CD14-positive monocyte (primary cell): ENCODE results near the gene ZRANB3. TPM values are rescaled to one million over a fixed set of nuclear protein-coding genes. Genes with fewer than 3 reads are reported as not detected.

Experiments
- DNase-seq, 3 donors: peaks; one replicate each; pipeline ENCODE4 v3.0.0-alpha.2; 2011 to 2022
- H2AFZ ChIP-seq: 2 replicates; pipeline ENCODE4 v1.6.0; 2012; ENCODE audit warnings: mild to moderate bottlenecking, low read depth, low read length, inconsistent platforms; ENCODE audit not compliant: insufficient read depth, poor library complexity, severe bottlenecking
- H3K27ac ChIP-seq, 2 donors: 1 replicate in 1 of 2; 2 replicates in 1 of 2; pipeline ENCODE4 v1.5.1; 2012 to 2013; ENCODE audit warnings: low read length in 2 of 2, control low read depth in 1 of 2, inconsistent platforms in 1 of 2, low read depth in 1 of 2, mild to moderate bottlenecking in 1 of 2
- H3K27me3 ChIP-seq, 2 donors: one replicate each; pipeline versions ENCODE4 v1.6.0 to v1.6.1; 2011 to 2013; ENCODE audit warnings: low read length in 2 of 2; ENCODE audit not compliant: control insufficient read depth in 2 of 2, insufficient read depth in 2 of 2
- H3K36me3 ChIP-seq, 2 donors: replicated peaks in 1 of 2; 1 replicate in 1 of 2; 2 replicates in 1 of 2; pipeline versions ENCODE4 v1.5.1 to v1.6.1; 2012 to 2013; ENCODE audit warnings: low read length in 2 of 2, control low read depth in 1 of 2, inconsistent platforms in 1 of 2, mild to moderate bottlenecking in 1 of 2; ENCODE audit not compliant: insufficient read depth in 2 of 2, control insufficient read depth in 1 of 2
- H3K4me1 ChIP-seq, 2 donors: 1 replicate in 1 of 2; 2 replicates in 1 of 2; pipeline versions ENCODE4 v1.5.1 to v1.6.1; 2012 to 2013; ENCODE audit warnings: low read length in 2 of 2, control low read depth in 1 of 2, inconsistent platforms in 1 of 2, mild to moderate bottlenecking in 1 of 2, moderate library complexity in 1 of 2; ENCODE audit not compliant: insufficient read depth in 2 of 2, control insufficient read depth in 1 of 2
- H3K4me2 ChIP-seq: replicated peaks from 2 replicates; pipeline ENCODE3; 2012; ENCODE audit warnings: low read length, moderate library complexity, mild to moderate bottlenecking; ENCODE audit not compliant: poor library complexity, severe bottlenecking; ENCODE audit errors: extremely low read depth
- H3K4me3 ChIP-seq, 3 experiments: fragments of 200-600 bp in 1 of 3; sonication (generic) in 1 of 3; replicated peaks in 1 of 3; 1 replicate in 2 of 3; 2 replicates in 1 of 3; pipeline ENCODE4 v1.5.1; 2011 to 2013; ENCODE audit warnings: low read length in 3 of 3, mild to moderate bottlenecking in 3 of 3, control low read depth in 2 of 3, low read depth in 2 of 3, inconsistent platforms in 1 of 3, moderate library complexity in 1 of 3
- H3K79me2 ChIP-seq: 2 replicates; pipeline ENCODE4 v1.6.0; 2012; ENCODE audit warnings: mild to moderate bottlenecking, control low read depth, inconsistent platforms, low read length, moderate library complexity; ENCODE audit not compliant: insufficient read depth
- H3K9ac ChIP-seq: 2 replicates; pipeline ENCODE4 v1.6.0; 2017; ENCODE audit warnings: low read length, mild to moderate bottlenecking; ENCODE audit not compliant: insufficient read depth, poor library complexity, severe bottlenecking
- H3K9me3 ChIP-seq, 2 donors: replicated peaks in 1 of 2; 1 replicate in 1 of 2; 2 replicates in 1 of 2; pipeline versions ENCODE4 v1.5.1 to v1.6.1; 2012 to 2013; ENCODE audit warnings: low read length in 2 of 2, control low read depth in 1 of 2; ENCODE audit not compliant: control insufficient read depth in 1 of 2, insufficient read depth in 1 of 2
- H4K20me1 ChIP-seq: 2 replicates; pipeline ENCODE4 v1.6.0; 2012; ENCODE audit warnings: mild to moderate bottlenecking, low read length, control low read depth, moderate library complexity; ENCODE audit not compliant: insufficient read depth
- H3K27ac Mint-ChIP-seq, 7 donors: one replicate each; pipeline ENCODE4 v1.8.0; 2020; ENCODE audit warnings: mild to moderate bottlenecking in 7 of 7, mixed read lengths in 7 of 7, moderate library complexity in 6 of 7, inconsistent platforms in 2 of 7
- H3K27me3 Mint-ChIP-seq, 3 donors: one replicate each; pipeline ENCODE4 v1.8.0; 2021 to 2022; ENCODE audit warnings: low read depth in 3 of 3, mild to moderate bottlenecking in 3 of 3, mixed read lengths in 3 of 3, moderate library complexity in 3 of 3, inconsistent platforms in 1 of 3
- H3K36me3 Mint-ChIP-seq, 2 donors: one replicate each; pipeline ENCODE4 v1.8.0; 2020; ENCODE audit warnings: mixed read lengths in 2 of 2, inconsistent platforms in 1 of 2, mild to moderate bottlenecking in 1 of 2
- H3K4me1 Mint-ChIP-seq: one replicate; pipeline ENCODE4 v1.8.0; 2020; ENCODE audit warnings: mild to moderate bottlenecking, mixed read lengths
- H3K4me3 Mint-ChIP-seq, 2 donors: one replicate each; pipeline ENCODE4 v1.8.0; 2020; ENCODE audit warnings: mild to moderate bottlenecking in 2 of 2, mixed read lengths in 2 of 2, moderate library complexity in 1 of 2
- H3K9me3 Mint-ChIP-seq, 7 donors: one replicate each; pipeline ENCODE4 v1.8.0; 2020 to 2022; ENCODE audit warnings: mixed read lengths in 7 of 7, mild to moderate bottlenecking in 6 of 7, moderate library complexity in 6 of 7, inconsistent platforms in 2 of 7
- WGBS: methylation state at CpG from one replicate; pipeline ENCODE4 v1.1.5; 2013; ENCODE audit warnings: missing lambda C conversion rate; ENCODE audit not compliant: insufficient coverage; 5-methylcytosine and 5-hydroxymethylcytosine counted together
- intact Hi-C, 2 donors: fragments of 100-400 bp; cut with micrococcal nuclease; formaldehyde crosslinking; loops; one replicate each; pipeline versions ENCODE4 v1.15.0 to v1.15.1; 2023
- polyA plus RNA-seq, 3 donors: library from polyadenylated mRNA; depleted of rRNA in 1 of 3; unstranded in 2 of 3; stranded (reverse) in 1 of 3; fragments of 300-500 nt in 2 of 3; fragments of >200 nt in 1 of 3; fragmentation: Illumina TruSeq in 2 of 3; gene quantifications; 1 replicate in 2 of 3; 2 replicates in 1 of 3; pipeline ENCODE4 v1.2.3, GENCODE V29; 2012 to 2021
- TF ChIP-seq, protein P1 (sequence below): fragments of 200-600 bp; IDR thresholded peaks from one replicate; pipeline ENCODE4 v1.8.0; 2022; ENCODE audit warnings: antibody characterized with exemption, mild to moderate bottlenecking

ZRANB3 gene
- polyA plus RNA-seq, 3 donors = 0.47 to 3.5 (median 0.64) TPM

GRCh38 chr2:135151615-135152014 is 379.4 kb downstream of the ZRANB3 start:
- Histone ChIP-seq H3K9ac (no peak overlapping the region), H3K4me1 (no peaks in the 10 kb centered on the region), H3K4me2 (no peak overlapping the region), H3K4me3 (no peak overlapping the region), H3K27ac (no peak overlapping the region), H4K20me1 (no peaks in the 10 kb centered on the region), H3K27me3 (no peaks in the 10 kb centered on the region), H3K79me2 (no peaks in the 10 kb centered on the region), H2AFZ (no peak overlapping the region), H3K36me3 (peaks cover 62 to 72% of the 10 kb centered on the region in 2 donors), H3K9me3 (no peaks in the 10 kb centered on the region)
- H3K4me1 Mint-ChIP-seq = no peaks in the 10 kb centered on the region
- H3K9me3 Mint-ChIP-seq = no peaks in the 10 kb centered on the region
- H3K27me3 Mint-ChIP-seq = peaks cover 0 to 2% (median 0%) of the 10 kb centered on the region in 3 donors
- H3K36me3 Mint-ChIP-seq = peaks cover 67 to 77% of the 10 kb centered on the region in 2 donors
- no peak overlapping the region for H3K4me3 Mint-ChIP-seq
- TF ChIP-seq, protein P1, sequence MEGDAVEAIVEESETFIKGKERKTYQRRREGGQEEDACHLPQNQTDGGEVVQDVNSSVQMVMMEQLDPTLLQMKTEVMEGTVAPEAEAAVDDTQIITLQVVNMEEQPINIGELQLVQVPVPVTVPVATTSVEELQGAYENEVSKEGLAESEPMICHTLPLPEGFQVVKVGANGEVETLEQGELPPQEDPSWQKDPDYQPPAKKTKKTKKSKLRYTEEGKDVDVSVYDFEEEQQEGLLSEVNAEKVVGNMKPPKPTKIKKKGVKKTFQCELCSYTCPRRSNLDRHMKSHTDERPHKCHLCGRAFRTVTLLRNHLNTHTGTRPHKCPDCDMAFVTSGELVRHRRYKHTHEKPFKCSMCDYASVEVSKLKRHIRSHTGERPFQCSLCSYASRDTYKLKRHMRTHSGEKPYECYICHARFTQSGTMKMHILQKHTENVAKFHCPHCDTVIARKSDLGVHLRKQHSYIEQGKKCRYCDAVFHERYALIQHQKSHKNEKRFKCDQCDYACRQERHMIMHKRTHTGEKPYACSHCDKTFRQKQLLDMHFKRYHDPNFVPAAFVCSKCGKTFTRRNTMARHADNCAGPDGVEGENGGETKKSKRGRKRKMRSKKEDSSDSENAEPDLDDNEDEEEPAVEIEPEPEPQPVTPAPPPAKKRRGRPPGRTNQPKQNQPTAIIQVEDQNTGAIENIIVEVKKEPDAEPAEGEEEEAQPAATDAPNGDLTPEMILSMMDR = no peak
- DNase-seq = no peak
- H3K27ac Mint-ChIP-seq = no peak overlapping the region
- intact Hi-C loops = no loop called here
- 100% methylated on average over 2 of the region's 3 CpGs for WGBS

DNA sequence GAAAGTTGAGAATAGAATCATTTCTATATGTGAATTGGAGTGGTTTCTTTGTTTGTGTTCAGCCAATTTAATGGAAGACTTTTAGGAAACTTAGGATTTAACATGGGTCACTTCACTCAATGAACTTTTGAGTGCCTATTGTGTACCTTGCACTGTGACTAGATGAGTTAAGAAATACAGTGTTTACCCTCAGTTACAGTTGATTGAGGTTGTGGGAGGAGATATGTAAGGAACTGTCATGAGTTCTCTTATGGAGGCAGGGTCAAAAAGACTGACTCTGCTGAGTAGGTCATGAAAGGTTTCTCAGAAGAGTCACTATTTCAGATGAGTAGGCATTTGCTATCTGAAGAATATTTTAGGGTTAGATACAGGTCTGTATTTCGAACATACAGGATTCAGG is 380.3 kb downstream of the ZRANB3 start:
- H3K4me1 Mint-ChIP-seq = no peaks in the 10 kb centered on the region
- TF ChIP-seq, protein P1 = no peak
- Histone ChIP-seq H3K4me3 (no peak overlapping the region), H2AFZ (no peak overlapping the region), H4K20me1 (no peaks in the 10 kb centered on the region), H3K36me3 (peaks cover 53 to 72% of the 10 kb centered on the region in 2 donors), H3K79me2 (no peaks in the 10 kb centered on the region), H3K27me3 (no peaks in the 10 kb centered on the region), H3K4me1 (no peaks in the 10 kb centered on the region), H3K4me2 (no peak overlapping the region), H3K9me3 (no peaks in the 10 kb centered on the region), H3K9ac (no peak overlapping the region), H3K27ac (peak overlapping the region in 1 of 2 donors; percentile 22)
- H3K27me3 Mint-ChIP-seq = peaks cover 0 to 2% (median 0%) of the 10 kb centered on the region in 3 donors
- H3K36me3 Mint-ChIP-seq = peaks cover 66 to 76% of the 10 kb centered on the region in 2 donors
- intact Hi-C loops = no loop called here
- DNase-seq = no peak
- no peak overlapping the region for H3K27ac Mint-ChIP-seq
- no peaks in the 10 kb centered on the region for H3K9me3 Mint-ChIP-seq
- no peak overlapping the region for H3K4me3 Mint-ChIP-seq
- WGBS = no CpG with 5 or more reads among the region's 1 CpG
